WTC11 (cell line): Measurements from ENCODE around the gene SYT7. TPM values are rescaled to one million over a fixed set of nuclear protein-coding genes. Genes with fewer than 3 reads are reported as not detected.

Experiments
- ATAC-seq: fragments of 200-7000 bp; cut with Tn5 transposase; 2 replicates; pipeline ENCODE4 v1.10.0; 2021; ENCODE audit warnings: mild to moderate bottlenecking, moderate library complexity
- CTCF ChIA-PET: fragments of 300-600 bp; sonication (Branson Sonifier 250); formaldehyde crosslinking; loops from one replicate; lab custom pipeline; 2021; ENCODE audit warnings: antibody characterized with exemption; lab: Charles Lee
- POLR2A ChIA-PET: fragments of 350-600 bp; sonication (Branson Sonifier 250); formaldehyde crosslinking; loops from one replicate; lab custom pipeline; 2021; ENCODE audit warnings: antibody characterized with exemption; lab: Charles Lee
- DNase-seq: peaks from one replicate; pipeline ENCODE4 v3.0.0; 2021; ENCODE audit warnings: low spot score
- H3K27ac Mint-ChIP-seq: 2 replicates; pipeline ENCODE4 v1.8.0; 2021; ENCODE audit warnings: mixed read lengths
- H3K27me3 Mint-ChIP-seq: 2 replicates; pipeline ENCODE4 v1.8.0; 2021; ENCODE audit warnings: low read depth, mild to moderate bottlenecking, moderate library complexity, mixed read lengths
- H3K36me3 Mint-ChIP-seq: 2 replicates; pipeline ENCODE4 v1.8.0; 2021; ENCODE audit warnings: mixed read lengths
- H3K4me1 Mint-ChIP-seq: 2 replicates; pipeline ENCODE4 v1.8.0; 2022; ENCODE audit warnings: mixed read lengths
- H3K4me3 Mint-ChIP-seq: 2 replicates; pipeline ENCODE4 v1.8.0; 2021; ENCODE audit warnings: mild to moderate bottlenecking, moderate library complexity, mixed read lengths
- H3K9me3 Mint-ChIP-seq: 2 replicates; pipeline ENCODE4 v1.8.0; 2021; ENCODE audit warnings: mixed read lengths
- ATF2 ChIP-seq: sonication (generic); formaldehyde crosslinking; IDR thresholded peaks from 2 replicates; pipeline ENCODE4 v1.8.1; 2022; ENCODE audit warnings: low read depth, missing genetic modification reagents, borderline replicate concordance
- ATF6 ChIP-seq: sonication (generic); formaldehyde crosslinking; IDR thresholded peaks from 2 replicates; pipeline ENCODE4 v1.8.1; 2023; ENCODE audit warnings: mild to moderate bottlenecking, missing genetic modification reagents
- HMGXB4 ChIP-seq: sonication (generic); formaldehyde crosslinking; IDR thresholded peaks from 2 replicates; pipeline ENCODE4 v1.8.1; 2023; ENCODE audit warnings: mild to moderate bottlenecking, moderate library complexity, missing genetic modification reagents
- JAZF1 ChIP-seq: fragments of 250-450 bp; sonication (Bioruptor Pico); IDR thresholded peaks from 2 replicates; pipeline ENCODE4 v1.9.0; 2021; ENCODE audit warnings: moderate library complexity, mild to moderate bottlenecking, inconsistent platforms
- JUN ChIP-seq: sonication (generic); formaldehyde crosslinking; IDR thresholded peaks from 2 replicates; pipeline ENCODE4 v1.8.0; 2023; ENCODE audit warnings: mild to moderate bottlenecking, missing genetic modification reagents
- MLX ChIP-seq: sonication (generic); formaldehyde crosslinking; IDR thresholded peaks from 2 replicates; pipeline ENCODE4 v1.8.1; 2023; ENCODE audit warnings: mild to moderate bottlenecking, missing genetic modification reagents, moderate library complexity
- NFE2L1 ChIP-seq: sonication (generic); formaldehyde crosslinking; IDR thresholded peaks from 2 replicates; pipeline ENCODE4 v1.8.1; 2023; ENCODE audit warnings: missing genetic modification reagents
- NR3C1 ChIP-seq: sonication (generic); formaldehyde crosslinking; conservative IDR thresholded peaks from 2 replicates; pipeline ENCODE4 v1.8.1; 2023; ENCODE audit warnings: low read depth, mild to moderate bottlenecking, missing genetic modification reagents
- RORB ChIP-seq: fragments of 250-450 bp; sonication (Bioruptor Pico); IDR thresholded peaks from 2 replicates; pipeline ENCODE4 v1.9.0; 2021; ENCODE audit warnings: mild to moderate bottlenecking
- SMAD4 ChIP-seq: sonication (generic); formaldehyde crosslinking; IDR thresholded peaks from 2 replicates; pipeline ENCODE4 v1.8.0; 2022; ENCODE audit warnings: mild to moderate bottlenecking, missing genetic modification reagents
- ZNF121 ChIP-seq: sonication (generic); formaldehyde crosslinking; IDR thresholded peaks from 2 replicates; pipeline ENCODE4 v1.8.0; 2023; ENCODE audit warnings: missing genetic modification reagents
- ZNF138 ChIP-seq: sonication (generic); formaldehyde crosslinking; conservative IDR thresholded peaks from 2 replicates; pipeline ENCODE4 v1.8.1; 2022; ENCODE audit warnings: mild to moderate bottlenecking, moderate library complexity, missing genetic modification reagents
- ZNF396 ChIP-seq: fragments of 250-450 bp; sonication (Bioruptor Pico); IDR thresholded peaks from 2 replicates; pipeline ENCODE4 v1.8.0; 2021; ENCODE audit warnings: mild to moderate bottlenecking, moderate library complexity, borderline replicate concordance
- total RNA-seq: library from RNA; stranded (reverse); gene quantifications from 3 replicates; pipeline ENCODE4 v1.2.3, GENCODE V29; 2021
- TF ChIP-seq, protein P1 (sequence below): sonication (generic); formaldehyde crosslinking; IDR thresholded peaks from 2 replicates; pipeline ENCODE4 v1.8.1; 2022; ENCODE audit warnings: missing genetic modification reagents, borderline replicate concordance
- TF ChIP-seq, protein P2 (sequence below): fragments of 250-450 bp; sonication (Bioruptor Pico); conservative IDR thresholded peaks from 2 replicates; pipeline ENCODE4 v1.9.0; 2021; ENCODE audit warnings: mild to moderate bottlenecking
- TF ChIP-seq, protein P3 (sequence below): sonication (generic); formaldehyde crosslinking; IDR thresholded peaks from 2 replicates; pipeline ENCODE4 v1.8.1; 2022; ENCODE audit warnings: mild to moderate bottlenecking, missing genetic modification reagents, moderate library complexity, borderline replicate concordance

SYT7 gene
- total RNA-seq, 1 experiment from 2014 or later, result 12.5 TPM

GRCh38 chr11:61522881-61523280 lies 58.0 kb downstream of the SYT7 start:
- Mint-ChIP-seq H3K27ac (no peak overlapping the region), H3K4me3 (no peak overlapping the region), H3K36me3 (peaks cover 2% of the 10 kb centered on the region; the same call in 1 of the 2 replicates), H3K9me3 (no peaks in the 10 kb centered on the region), H3K4me1 (peaks cover 4% of the 10 kb centered on the region), H3K27me3 (no peaks in the 10 kb centered on the region)
- CTCF ChIA-PET, result interaction anchor here (1.8 to 12.5 kb wide), 4 partner anchors 7 to 45 kb away, joined by 5 to 241 read pairs (median 14); no protein-coding TSS in a partner anchor
- DNase-seq, result no peak
- no peak for ATAC-seq
- POLR2A ChIA-PET, result no interaction called here
- TF ChIP-seq ZNF138 (CRISPR knock-in tag), result no peak
- no peak for TF ChIP-seq NFE2L1 (CRISPR knock-in tag)
- TF ChIP-seq, protein P1, sequence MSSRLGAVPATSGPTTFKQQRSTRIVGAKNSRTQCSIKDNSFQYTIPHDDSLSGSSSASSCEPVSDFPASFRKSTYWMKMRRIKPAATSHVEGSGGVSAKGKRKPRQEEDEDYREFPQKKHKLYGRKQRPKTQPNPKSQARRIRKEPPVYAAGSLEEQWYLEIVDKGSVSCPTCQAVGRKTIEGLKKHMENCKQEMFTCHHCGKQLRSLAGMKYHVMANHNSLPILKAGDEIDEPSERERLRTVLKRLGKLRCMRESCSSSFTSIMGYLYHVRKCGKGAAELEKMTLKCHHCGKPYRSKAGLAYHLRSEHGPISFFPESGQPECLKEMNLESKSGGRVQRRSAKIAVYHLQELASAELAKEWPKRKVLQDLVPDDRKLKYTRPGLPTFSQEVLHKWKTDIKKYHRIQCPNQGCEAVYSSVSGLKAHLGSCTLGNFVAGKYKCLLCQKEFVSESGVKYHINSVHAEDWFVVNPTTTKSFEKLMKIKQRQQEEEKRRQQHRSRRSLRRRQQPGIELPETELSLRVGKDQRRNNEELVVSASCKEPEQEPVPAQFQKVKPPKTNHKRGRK (CRISPR knock-in tag), result no peak
- TF ChIP-seq HMGXB4 (CRISPR knock-in tag), result no peak
- no peak for TF ChIP-seq ZNF396 (CRISPR knock-in tag)
- no peak for TF ChIP-seq ATF2 (CRISPR knock-in tag)
- TF ChIP-seq MLX (CRISPR knock-in tag), result no peak
- TF ChIP-seq JAZF1 (CRISPR knock-in tag), result no peak
- no peak for TF ChIP-seq NR3C1 (CRISPR knock-in tag)
- no peak for TF ChIP-seq JUN (CRISPR knock-in tag)
- TF ChIP-seq ZNF121, result no peak
- no peak for TF ChIP-seq RORB (CRISPR knock-in tag)
- TF ChIP-seq ATF6 (CRISPR knock-in tag), result no peak

DNA sequence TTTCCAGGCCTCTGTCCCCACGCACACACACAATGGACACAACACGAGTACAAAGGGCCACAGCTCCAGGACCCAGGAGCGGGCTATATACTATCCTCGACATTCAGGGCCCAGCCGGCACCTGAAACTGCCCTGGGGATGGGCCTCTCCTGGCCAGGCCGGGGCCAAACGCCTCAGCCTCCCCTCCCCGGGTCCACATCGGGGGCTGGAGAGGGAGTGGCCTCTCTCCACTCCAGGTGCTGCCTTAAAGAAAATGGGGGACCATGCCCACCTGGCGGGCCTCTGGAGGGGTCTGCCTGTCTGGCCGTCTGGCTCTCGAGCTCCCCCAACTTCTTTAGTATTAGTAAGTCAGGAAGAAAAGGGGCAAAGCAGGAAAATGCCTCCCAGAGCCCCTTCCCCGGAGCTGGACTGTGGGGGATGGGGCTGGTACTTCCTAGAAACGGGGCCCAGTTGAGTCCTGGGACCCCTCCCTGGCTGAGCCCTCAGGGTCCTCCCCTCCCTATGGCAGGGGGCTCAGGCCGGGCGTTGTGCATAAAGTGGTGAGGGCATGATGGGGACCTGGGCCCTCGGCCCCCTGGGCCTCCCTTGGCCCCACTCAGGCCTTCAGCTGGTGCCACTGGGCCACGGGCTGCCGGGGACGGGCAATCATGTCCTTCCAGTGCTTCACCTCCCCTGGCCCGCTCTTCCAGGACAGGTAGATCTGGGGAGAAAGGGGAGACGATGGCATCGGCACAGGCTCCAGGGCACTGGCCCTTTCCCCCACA lies 62.7 kb downstream of the SYT7 start:
- POLR2A ChIA-PET, result interaction anchor here (0.6 to 1.3 kb wide), 2 partner anchors 35 to 72 kb away, joined by 3 to 6 read pairs; no protein-coding TSS in a partner anchor
- H3K9me3 Mint-ChIP-seq, result no peaks in the 10 kb centered on the region
- no peak overlapping the region for H3K27ac Mint-ChIP-seq
- no peaks in the 10 kb centered on the region for H3K36me3 Mint-ChIP-seq
- peaks cover 36% of the 10 kb centered on the region for H3K4me1 Mint-ChIP-seq
- no peaks in the 10 kb centered on the region; the same call in 1 of the 2 replicates for H3K27me3 Mint-ChIP-seq
- DNase-seq (no peak), ATAC-seq (no peak)
- H3K4me3 Mint-ChIP-seq, result no peak overlapping the region
- CTCF ChIA-PET, result interaction anchor here (0.8 to 12.5 kb wide), 25 partner anchors 11 to 224 kb away, joined by 3 to 552 read pairs (median 20); partner anchors contain the start of genes CPSF7, LRRC10B, SDHAF2 and VWCE
- TF ChIP-seq, protein P1 (CRISPR knock-in tag), result no peak
- TF ChIP-seq, protein P2, sequence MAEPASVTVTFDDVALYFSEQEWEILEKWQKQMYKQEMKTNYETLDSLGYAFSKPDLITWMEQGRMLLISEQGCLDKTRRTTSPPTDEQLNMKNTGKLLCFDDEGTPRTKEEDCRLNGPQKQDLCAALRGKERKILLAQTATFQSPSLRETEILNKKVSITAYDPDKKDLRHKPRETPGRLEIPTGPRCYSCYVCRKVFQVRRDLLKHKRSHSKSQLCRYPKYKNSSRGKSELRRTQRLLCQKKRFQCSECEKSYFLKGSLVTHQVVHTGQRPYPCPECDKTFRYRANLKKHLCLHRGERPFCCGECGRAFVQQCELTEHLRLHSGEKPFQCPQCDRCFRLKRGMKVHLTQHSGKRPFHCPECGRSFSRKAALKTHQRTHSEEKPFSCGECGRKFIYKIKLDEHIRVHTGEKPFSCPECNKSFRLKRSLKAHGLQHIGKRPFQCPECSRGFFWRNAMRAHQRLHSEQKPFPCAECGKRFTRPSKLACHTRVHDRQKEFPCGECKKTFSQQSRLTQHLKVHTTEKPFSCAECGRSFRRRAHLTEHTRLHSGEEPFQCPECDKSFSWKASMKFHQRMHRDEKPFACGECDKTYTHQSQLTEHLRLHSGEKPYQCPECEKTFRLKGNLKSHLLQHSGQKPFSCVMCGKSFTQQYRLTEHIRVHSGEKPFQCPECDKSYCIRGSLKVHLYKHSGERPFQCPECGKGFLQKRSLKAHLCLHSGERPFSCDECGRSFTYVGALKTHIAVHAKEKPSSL, result no peak
- TF ChIP-seq SMAD4 (CRISPR knock-in tag), result no peak
- TF ChIP-seq, protein P3, sequence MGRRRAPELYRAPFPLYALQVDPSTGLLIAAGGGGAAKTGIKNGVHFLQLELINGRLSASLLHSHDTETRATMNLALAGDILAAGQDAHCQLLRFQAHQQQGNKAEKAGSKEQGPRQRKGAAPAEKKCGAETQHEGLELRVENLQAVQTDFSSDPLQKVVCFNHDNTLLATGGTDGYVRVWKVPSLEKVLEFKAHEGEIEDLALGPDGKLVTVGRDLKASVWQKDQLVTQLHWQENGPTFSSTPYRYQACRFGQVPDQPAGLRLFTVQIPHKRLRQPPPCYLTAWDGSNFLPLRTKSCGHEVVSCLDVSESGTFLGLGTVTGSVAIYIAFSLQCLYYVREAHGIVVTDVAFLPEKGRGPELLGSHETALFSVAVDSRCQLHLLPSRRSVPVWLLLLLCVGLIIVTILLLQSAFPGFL, result no peak
- no peak for TF ChIP-seq HMGXB4 (CRISPR knock-in tag)
